HG03457 (cell line): ENCODE data around the gene HMX1.

Experiments used
- ATAC-seq: cut with Tn5 transposase; IDR thresholded peaks from one replicate; pipeline ENCODE4 v1.9.1; 2021; ENCODE audit warnings: moderate number of reproducible peaks; ENCODE audit not compliant: unreplicated experiment

HMX1 gene

GRCh38 chr4:8869002-8869897 lies 2.4 kb downstream of the HMX1 start:
- ATAC-seq, result no peak

GRCh38 chr4:8868321-8869001 lies 3.2 kb downstream of the HMX1 start:
- no peak for ATAC-seq

DNA sequence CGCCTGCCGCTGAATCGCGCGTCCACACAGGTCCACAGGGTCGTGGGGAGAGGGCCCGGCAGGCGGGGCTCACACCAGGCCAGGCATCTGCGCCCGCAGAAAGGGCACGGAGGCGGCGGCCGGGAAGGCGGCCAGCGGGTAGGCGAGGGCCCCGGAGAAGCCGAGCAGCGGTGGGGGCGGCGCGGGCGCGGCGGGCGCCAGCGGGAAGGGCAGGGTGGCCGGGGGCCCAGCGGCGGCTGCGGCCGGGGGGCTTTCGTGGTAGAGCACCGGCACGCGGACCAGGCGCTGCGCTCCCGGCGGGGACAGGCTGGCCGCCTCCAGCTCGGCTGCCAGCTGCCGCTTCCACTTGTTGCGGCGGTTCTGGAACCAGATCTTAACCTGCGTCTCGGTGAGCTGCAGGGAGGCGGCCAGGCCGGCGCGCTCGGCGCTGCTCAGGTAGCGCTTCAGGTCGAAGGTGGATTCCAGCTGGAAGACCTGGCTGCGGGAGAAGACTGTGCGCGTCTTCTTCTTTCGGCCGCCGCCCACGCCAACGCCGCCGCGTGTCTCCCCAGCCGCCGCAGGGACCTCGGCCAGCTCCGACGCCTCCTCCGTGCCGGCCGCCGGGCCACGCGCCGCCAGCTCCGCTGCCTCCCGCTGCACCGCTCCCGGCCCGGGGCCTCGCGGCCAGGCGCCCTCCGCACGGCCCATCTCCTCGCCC lies 3.9 kb downstream of the HMX1 start:
- no peak for ATAC-seq

- no peak for ATAC-seq
These were observed 4.6 kb downstream of the HMX1 start for GRCh38 chr4:8866828-8867623.

- no peak for ATAC-seq
These were observed 5.2 kb downstream of the HMX1 start for GRCh38 chr4:8866421-8866820.

DNA sequence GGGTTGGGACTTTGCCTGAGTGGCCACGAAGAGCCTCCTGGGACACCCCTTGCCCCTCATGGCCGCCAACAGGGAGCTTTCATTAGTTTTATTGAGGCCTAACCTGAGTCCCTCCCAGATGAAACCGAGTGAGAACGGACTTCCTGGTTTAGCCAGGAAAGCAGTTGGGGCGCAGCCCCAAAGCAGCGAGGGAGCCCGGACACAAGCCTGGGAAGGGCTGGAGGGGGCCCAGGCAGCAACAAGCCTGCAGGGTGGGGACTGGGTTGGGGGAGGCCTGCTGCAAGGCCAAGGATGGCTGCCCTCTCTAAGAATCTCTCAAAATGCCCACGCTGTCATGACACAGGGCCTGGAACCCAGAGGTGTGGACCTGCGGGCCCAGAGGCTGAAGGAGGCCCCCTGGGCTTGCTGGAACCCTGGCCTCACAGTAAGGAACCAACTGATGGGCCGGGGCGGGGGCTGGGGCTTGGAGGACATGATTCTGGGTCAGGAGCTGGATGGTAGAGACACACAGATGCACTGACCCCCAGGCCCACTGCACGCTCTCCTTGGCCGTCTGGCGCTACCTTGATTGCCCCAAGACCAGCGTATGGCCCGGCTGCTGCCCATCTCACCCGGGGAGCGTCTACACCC lies 5.8 kb downstream of the HMX1 start:
- no peak for ATAC-seq

DNA sequence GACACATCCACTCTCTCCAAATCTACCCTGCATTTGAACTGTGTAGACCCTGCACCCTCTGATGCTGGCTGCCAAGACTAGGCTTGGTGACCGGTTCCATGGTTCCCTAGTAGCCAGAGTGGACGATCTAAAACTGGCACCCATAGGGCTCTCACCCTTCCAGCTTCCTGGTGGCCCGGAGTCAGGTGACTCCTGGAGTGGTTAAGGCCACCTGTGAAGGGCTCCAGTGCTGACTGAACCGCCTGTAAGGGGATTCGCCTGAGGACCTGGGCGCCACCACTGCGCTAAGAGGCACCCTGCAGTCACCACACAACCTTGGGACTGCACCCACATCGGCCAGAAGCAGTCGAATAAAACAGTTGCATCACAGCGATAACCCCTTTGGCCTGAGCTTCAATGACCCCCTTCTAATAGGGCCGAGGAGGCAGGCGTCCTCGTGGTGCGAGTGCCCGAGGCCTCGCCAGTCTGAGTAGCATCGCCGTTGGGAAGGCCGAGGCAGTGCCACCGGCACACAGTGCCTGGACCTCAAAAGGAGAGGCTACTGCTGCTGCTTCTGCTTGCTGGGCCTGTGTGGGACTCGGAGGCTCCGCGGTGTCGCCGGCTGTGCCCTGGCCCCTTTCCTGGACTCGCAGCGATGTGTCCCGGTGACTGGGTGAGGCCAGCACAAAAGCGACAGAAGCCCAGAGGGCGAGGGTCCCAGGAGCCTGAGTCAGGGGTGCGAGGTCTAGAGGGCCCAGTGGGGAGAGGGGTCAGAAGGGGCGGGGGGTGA lies 6.5 kb downstream of the HMX1 start:
- no peak for ATAC-seq

DNA sequence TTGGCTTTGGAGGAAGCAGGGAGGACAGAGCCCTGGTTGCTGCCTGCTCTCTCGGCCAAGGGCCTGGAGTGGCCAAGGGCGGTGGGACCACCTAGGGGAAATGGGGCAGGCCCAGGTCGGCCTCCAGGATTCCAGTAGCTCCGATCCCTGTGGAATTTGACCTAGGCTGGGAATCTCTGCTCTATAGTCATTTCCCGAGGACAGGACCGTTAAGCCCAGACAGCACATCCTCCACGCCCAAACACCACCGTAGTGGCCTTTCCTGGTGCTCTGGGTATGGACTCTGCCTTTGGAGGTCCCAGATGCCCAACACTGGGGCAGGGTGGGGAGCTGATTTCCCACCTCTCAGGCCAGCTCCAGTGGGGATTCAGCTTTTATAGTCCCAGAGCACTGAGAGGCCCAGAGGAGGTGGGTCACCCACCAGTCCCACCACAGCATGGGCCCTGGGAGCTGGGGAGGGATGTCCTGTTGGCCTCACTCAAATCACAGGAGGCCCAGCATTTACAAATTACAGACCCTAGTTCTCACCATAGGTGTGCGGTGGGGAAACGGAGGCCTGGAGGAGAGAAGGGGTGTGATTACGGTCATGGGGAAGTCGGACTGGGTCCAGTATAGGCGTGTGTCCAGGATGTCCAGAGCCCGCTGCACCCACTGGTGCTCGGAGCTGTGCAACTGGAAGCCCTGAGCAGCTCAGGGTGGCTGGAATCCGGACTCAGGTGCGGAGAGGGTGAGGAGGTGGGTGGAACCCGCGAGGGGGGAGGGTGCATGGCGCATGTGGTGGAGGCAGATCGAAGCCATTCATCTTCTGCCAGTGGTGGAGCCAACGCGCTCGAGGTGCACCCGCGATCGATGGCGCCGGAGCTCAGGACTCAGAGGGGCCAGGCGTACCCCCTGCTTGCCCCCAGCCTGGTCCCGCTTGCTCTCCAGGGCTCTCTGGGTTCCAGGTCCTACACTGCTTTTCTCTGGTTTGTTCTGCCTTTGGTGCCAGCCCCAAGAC lies 7.7 kb downstream of the HMX1 start:
- no peak for ATAC-seq

DNA sequence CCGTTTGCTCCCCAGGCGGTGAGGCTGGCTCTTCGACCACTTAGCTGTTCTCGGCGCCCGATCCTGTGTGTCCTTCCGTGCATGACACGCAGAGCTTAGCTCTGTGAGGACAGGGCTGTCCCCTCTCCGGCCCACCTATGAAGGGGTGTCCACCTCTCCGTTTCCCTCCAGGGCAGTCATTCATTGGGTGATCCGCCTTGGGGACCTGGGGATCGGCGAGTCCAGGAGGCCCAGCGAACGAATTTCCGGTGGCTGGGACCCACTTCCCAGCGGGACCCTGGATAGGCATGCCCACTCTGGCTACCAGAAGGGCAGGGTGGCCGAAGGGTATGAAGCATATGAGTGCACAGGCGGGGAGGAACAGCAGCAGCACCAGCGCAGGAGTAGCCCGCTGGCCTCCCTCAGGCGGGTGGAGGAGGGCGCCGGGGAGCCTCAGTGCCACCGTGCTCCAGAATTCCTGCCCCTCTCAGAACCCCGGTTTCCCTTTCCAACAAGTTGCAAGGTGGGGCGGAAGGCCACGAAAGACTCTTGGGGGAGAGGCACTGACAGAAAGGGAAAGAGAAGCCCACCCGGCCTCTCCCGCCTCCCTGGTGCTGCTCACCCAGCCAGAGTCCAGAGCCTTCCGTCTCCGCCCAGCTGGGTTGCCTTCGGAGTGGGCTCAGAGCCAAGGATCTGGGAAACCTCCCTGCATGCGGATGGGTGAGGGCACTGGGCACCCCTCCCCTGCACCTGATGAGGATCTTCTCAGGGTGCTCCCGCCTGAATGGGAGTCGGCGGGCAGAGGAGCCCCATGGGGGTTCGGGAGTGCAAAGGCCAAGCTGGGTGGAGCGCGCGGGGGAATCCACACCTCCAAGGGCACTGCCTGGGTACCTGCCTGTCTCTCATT lies 8.6 kb downstream of the HMX1 start:
- no peak for ATAC-seq

- no peak for ATAC-seq
These were observed 9.3 kb downstream of the HMX1 start for GRCh38 chr4:8862334-8862733.

DNA sequence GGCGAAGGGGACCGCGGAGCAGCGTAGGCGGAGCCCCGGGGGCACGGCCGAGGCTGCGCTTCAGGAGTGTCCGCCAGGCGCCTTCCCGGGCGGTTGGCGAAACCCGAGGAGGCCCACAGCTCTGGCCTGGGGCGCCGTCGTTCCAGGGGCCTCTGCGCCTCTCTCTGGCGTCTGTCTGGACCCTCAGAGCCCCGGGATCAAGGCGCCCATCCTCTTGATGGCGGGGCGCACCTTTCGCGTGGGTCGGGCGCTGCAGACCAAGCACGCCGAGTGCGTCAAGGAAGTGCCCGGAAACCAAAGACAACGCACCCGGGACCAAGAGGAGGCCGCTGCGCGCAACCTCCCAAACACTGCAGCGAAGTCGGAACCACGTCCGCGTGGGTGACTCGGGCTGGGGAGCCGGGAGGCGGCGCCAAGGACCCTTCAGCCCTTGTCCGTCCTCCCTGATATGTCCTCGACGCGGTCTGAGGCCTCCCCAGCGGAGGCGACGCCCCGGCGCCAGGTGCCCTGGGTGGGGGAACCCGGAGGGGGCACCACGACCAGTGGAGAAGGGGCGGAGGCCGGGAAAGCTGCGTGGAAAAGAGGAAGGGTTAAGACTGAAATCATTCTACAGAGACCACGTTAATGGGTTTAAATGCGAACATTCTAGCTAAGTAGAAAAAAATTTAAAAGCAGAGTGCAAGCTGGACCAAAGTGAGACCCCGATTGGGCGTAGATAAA lies 9.9 kb downstream of the HMX1 start:
- no peak for ATAC-seq

DNA sequence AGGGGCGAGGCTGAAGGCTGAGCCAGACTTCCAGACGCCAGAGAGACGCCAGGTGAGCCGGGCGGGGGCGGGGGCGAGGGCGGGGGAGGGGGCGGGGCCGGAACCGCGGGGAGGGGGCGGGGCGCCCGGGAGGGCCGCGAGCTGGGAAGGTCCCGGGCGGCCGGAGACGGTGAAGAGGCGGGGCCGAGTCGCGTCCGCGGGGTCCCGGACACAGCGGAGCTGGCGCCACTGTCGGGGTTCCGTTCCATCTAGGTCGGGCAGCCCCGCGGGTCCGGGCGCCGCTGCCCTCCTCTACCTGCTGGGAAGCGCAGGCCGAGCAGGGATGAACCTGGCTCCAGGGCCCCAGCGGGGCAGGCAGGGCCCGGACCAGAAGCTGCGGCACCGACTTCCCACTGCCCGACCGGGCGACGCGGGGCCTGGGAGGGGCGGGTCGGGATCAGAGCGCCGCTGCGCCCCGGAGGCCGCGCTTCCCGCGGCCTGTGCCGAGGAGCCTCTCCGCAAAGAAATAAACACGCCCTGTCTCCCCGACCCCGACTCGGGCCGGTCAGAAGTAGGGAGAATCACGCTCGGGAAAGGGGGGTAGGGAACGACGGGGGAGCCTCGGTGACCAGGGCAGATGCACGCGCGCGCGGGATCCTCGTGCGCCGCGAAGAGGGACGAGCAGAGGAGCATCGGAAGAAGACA lies 10.6 kb downstream of the HMX1 start:
- no peak for ATAC-seq

DNA sequence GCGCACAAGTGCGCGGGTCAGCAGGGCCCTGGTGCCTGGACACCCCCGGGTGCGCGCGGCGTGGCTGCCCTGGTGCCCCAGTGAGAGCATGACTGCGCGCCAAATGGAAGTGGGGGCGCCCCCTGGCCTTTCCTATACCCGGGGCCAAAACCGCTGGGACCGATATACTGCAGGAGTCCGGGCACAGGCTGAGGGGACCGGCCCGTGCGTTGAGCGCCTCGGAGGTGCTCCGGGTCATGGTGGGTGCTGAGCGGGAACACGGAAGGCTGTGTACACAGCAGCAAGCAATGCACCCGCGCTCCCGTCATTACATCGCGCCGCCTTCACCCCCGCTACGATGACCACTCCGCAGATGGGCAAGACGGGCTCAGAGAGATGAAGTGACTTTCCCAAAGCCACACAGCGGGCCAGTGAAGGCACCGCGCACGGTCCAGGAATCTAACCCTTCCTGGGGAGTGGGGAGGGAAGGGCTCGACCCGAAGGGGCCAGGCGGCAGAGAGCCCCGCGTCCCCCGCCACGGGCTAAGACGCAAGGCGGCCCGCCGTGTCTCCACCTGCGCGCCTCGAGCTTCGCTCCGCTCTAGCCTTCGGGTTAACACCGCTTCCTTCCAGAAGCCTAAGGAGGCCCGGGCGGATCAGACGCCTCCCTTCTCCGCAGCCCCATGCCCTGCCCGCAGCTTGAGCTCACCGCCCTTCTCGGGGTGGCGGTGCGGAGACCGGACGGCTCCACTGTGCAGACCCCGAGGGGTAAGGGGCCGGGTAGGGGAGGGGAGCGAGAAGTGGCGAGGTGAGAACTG lies 11.3 kb downstream of the HMX1 start:
- ATAC-seq, result no peak

- no peak for ATAC-seq
These were observed 12.0 kb downstream of the HMX1 start for GRCh38 chr4:8859550-8860095.

GRCh38 chr4:8858701-8859210 lies 12.9 kb downstream of the HMX1 start:
- no peak for ATAC-seq
